Right lobe of liver (tissue), 4 donors: ENCODE measurements around the gene KCNJ16.

Source experiments
- POLR2A ChIP-seq: fragments of 450-650 bp; IDR thresholded peaks from one replicate; pipeline ENCODE4 v1.6.1; 2017; ENCODE audit warnings: antibody characterized with exemption, mild to moderate bottlenecking
- TF ChIP-seq, protein P1 (sequence below), 4 donors: fragments of 200-600 bp in 3 of 4; fragments of 450-650 bp in 1 of 4; IDR thresholded peaks; one replicate each; pipeline versions ENCODE4 v1.5.1 to v1.8.0; 2016 to 2022; ENCODE audit warnings: antibody characterized with exemption in 4 of 4, mild to moderate bottlenecking in 2 of 4
- donor health status: DM: no; HTN: no; CAD: no.
- donor health status: DM: no; HTN: no; CAD: no.
- donor health status: DM: no; HTN: yes; CAD: no.

DNA sequence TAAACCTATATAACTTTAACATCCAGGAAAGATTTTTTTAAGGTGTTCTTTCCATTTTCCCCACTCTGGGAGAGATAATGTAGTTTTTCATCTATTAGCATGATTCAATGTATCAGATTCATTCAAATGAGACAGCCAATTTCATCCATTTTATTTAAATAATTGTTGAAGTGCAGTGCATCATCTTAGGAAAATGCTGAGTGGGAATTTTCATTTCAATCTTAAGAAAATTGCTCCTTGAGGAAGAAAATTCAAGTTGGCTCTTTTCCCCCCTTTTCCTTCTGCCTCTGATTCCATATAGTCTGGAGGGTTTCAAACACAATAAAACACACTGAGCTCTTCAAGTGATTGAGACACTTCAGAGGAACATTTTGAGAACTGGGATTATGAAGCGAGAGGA is 3.4 kb upstream of the KCNJ16 start:
- TF ChIP-seq, protein P1, sequence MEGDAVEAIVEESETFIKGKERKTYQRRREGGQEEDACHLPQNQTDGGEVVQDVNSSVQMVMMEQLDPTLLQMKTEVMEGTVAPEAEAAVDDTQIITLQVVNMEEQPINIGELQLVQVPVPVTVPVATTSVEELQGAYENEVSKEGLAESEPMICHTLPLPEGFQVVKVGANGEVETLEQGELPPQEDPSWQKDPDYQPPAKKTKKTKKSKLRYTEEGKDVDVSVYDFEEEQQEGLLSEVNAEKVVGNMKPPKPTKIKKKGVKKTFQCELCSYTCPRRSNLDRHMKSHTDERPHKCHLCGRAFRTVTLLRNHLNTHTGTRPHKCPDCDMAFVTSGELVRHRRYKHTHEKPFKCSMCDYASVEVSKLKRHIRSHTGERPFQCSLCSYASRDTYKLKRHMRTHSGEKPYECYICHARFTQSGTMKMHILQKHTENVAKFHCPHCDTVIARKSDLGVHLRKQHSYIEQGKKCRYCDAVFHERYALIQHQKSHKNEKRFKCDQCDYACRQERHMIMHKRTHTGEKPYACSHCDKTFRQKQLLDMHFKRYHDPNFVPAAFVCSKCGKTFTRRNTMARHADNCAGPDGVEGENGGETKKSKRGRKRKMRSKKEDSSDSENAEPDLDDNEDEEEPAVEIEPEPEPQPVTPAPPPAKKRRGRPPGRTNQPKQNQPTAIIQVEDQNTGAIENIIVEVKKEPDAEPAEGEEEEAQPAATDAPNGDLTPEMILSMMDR (IDR thresholded peaks at IDR 0.05), result no peak
- no peak for TF ChIP-seq POLR2A
